ENCODE results near the gene RUBCN. TPM values are rescaled to one million over a fixed set of nuclear protein-coding genes. Genes with fewer than 3 reads are reported as not detected.

The RUBCN gene
- total and polyA plus RNA-seq, 2 of the 13 experiments (the other 11 are each of a cell fraction or from before 2014, with no cell fraction given): 5.2 to 8.1 TPM

- Histone ChIP-seq H3K36me3 (replicated peaks in 1 of 2; ENCODE audit: control insufficient read depth in 1 of 2, insufficient read depth in 2 of 2, low read length in 2 of 2) (peaks cover 2 to 23% of the 10 kb centered on the region in 2 experiments; a peak in 4 of 5 replicates), H3K27me3 (ENCODE audit: control insufficient read depth in 1 of 2, insufficient read depth in 2 of 2, low read length in 2 of 2) (no peaks in the 10 kb centered on the region), H3K4me2 (ENCODE audit: low read depth, low read length) (no peak overlapping the region), H3K4me1 (ENCODE audit: insufficient read depth, low read length) (no peaks in the 10 kb centered on the region), H3K79me2 (ENCODE audit: insufficient read depth, low read length) (no peaks in the 10 kb centered on the region), H3K9ac (ENCODE audit: insufficient read depth, low read depth, low read length) (no peak overlapping the region), H3K9me3 (ENCODE audit: low read length) (no peaks in the 10 kb centered on the region), H2AFZ (ENCODE audit: low read length) (no peak overlapping the region), H3K27ac (ENCODE audit: extremely low read length, insufficient read depth, low read length) (no peak overlapping the region), H3K4me3 (replicated peaks in 1 of 3; ENCODE audit: insufficient read depth in 1 of 3, low read depth in 2 of 3, low read length in 3 of 3) (no peak overlapping the region), H4K20me1 (ENCODE audit: insufficient read depth, low read length) (no peaks in the 10 kb centered on the region)
- in situ Hi-C loops (cut with HindIII; ENCODE audit: extremely low pct_ligation_motif_present, low pct_unique_long_range_greater_than_20kb): no loop called here
- ChIA-PET POLR2A (no interaction called here), CTCF (ENCODE audit: low intra/inter-chr PET ratio, low total read pairs) (no interaction called here)
- no peak for DNase-seq (ENCODE audit: low spot score)
- TF ChIP-seq HNRNPL (IDR thresholded peaks at IDR 0.05; ENCODE audit: low read depth, low read length) (no peak), ZNF549 (CRISPR knock-in tag; IDR thresholded peaks at IDR 0.05) (no peak), NFRKB (IDR thresholded peaks at IDR 0.05) (no peak), SIN3A (IDR thresholded peaks at IDR 0.05; ENCODE audit: borderline replicate concordance, low read depth, low read length) (no peak), ZMAT5 (CRISPR knock-in tag; IDR thresholded peaks at IDR 0.05; ENCODE audit: borderline replicate concordance, low read depth) (no peak), PHF8 (CRISPR knock-in tag; IDR thresholded peaks at IDR 0.05) (no peak), POGZ (CRISPR knock-in tag; IDR thresholded peaks at IDR 0.05) (no peak), ETV6 (CRISPR knock-in tag; conservative IDR thresholded peaks at IDR 0.05) (no peak), CREM (IDR thresholded peaks at IDR 0.05) (no peak), CREM (CRISPR knock-in tag; IDR thresholded peaks at IDR 0.05) (no peak), FOXP1 (IDR thresholded peaks at IDR 0.05) (no peak), FOXP1 (CRISPR knock-in tag; IDR thresholded peaks at IDR 0.05) (no peak), ZNF672 (CRISPR knock-in tag; IDR thresholded peaks at IDR 0.05) (no peak), ZNF646 (CRISPR knock-in tag; IDR thresholded peaks at IDR 0.05) (no peak), NR2F1 (CRISPR knock-in tag; IDR thresholded peaks at IDR 0.05) (no peak), FOXJ3 (CRISPR knock-in tag; IDR thresholded peaks at IDR 0.05; ENCODE audit: borderline replicate concordance) (no peak), CAMTA2 (CRISPR knock-in tag; IDR thresholded peaks at IDR 0.05; ENCODE audit: borderline replicate concordance) (no peak), JUNB (CRISPR knock-in tag; IDR thresholded peaks at IDR 0.05; ENCODE audit: borderline replicate concordance) (no peak)
- intact Hi-C loops (cut with micrococcal nuclease; ENCODE audit: unreplicated experiment): no loop called here
- no peak for FAIRE-seq
- 95% methylated on average over 3 of the region's 3 CpGs for WGBS (ENCODE audit: low lambda C conversion rate)
- no TSS peak for BruUV-seq (replicated peaks)
- ATAC-seq: no peak
Measured at GRCh38 chr3:197685546-197685945, 51.2 kb downstream of the RUBCN start.
